ENCODE results near the gene CARD11.

DNA sequence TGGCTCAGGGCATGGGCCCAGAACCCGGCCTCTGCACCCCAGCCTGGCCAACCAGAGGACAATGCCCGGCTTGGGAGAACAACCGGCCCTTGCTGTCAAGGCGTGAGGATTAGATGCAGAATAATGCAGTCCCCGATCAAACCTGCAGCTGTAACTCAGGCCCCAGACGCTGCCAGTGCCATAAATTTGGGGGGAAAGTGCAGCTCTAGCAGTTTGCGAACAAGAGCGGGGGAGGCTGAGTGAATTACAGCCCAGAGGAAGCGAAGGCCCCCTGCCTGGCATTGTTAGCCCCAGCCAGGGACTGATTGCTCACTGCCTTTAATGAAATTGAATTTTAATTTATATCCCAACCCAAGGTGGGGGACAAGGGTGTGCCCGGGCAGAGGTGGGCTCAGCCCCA is 161.6 kb downstream of the CARD11 start:
- TF ChIP-seq, protein P1, sequence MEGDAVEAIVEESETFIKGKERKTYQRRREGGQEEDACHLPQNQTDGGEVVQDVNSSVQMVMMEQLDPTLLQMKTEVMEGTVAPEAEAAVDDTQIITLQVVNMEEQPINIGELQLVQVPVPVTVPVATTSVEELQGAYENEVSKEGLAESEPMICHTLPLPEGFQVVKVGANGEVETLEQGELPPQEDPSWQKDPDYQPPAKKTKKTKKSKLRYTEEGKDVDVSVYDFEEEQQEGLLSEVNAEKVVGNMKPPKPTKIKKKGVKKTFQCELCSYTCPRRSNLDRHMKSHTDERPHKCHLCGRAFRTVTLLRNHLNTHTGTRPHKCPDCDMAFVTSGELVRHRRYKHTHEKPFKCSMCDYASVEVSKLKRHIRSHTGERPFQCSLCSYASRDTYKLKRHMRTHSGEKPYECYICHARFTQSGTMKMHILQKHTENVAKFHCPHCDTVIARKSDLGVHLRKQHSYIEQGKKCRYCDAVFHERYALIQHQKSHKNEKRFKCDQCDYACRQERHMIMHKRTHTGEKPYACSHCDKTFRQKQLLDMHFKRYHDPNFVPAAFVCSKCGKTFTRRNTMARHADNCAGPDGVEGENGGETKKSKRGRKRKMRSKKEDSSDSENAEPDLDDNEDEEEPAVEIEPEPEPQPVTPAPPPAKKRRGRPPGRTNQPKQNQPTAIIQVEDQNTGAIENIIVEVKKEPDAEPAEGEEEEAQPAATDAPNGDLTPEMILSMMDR (IDR thresholded peaks at IDR 0.05), result no peak
- TF ChIP-seq POLR2A (IDR thresholded peaks at IDR 0.05), result no peak

Measured in heart left ventricle (tissue), 13 donors.